Activated naive CD8-positive, alpha-beta T cell treated with anti-CD3 and anti-CD28 coated beads, Interleukin-2, amount 10 ng/mL, durations not matched to agents 7 days and 5 days (primary cell): Measurements from ENCODE around the gene HMGB3. TPM values are rescaled to one million over a fixed set of nuclear protein-coding genes. Genes with fewer than 3 reads are reported as not detected.

ENCODE experiments used
- ATAC-seq: fragments of 150-1000 bp; cut with Tn5 transposase; one replicate; pipeline ENCODE4 v1.10.0; 2021; ENCODE audit warnings: low read depth, moderate library complexity
- POLR2A ChIA-PET: fragments of 350-600 bp; sonication (Branson Sonifier 250); formaldehyde crosslinking; loops from one replicate; lab custom pipeline; 2021; ENCODE audit warnings: antibody characterized with exemption; lab: Charles Lee
- DNase-seq: peaks from one replicate; pipeline ENCODE4 v3.0.0; 2021
- H3K27ac Mint-ChIP-seq: one replicate; pipeline ENCODE4 v1.8.0; 2022; ENCODE audit warnings: mild to moderate bottlenecking, mixed read lengths
- H3K27me3 Mint-ChIP-seq: one replicate; pipeline ENCODE4 v1.8.0; 2022; ENCODE audit warnings: mild to moderate bottlenecking, moderate library complexity, mixed read lengths
- H3K36me3 Mint-ChIP-seq: one replicate; pipeline ENCODE4 v1.8.0; 2021; ENCODE audit warnings: mild to moderate bottlenecking, mixed read lengths
- H3K4me1 Mint-ChIP-seq: one replicate; pipeline ENCODE4 v1.8.0; 2021; ENCODE audit warnings: mixed read lengths
- H3K4me3 Mint-ChIP-seq: one replicate; pipeline ENCODE4 v1.8.0; 2022; ENCODE audit warnings: mild to moderate bottlenecking, moderate library complexity, mixed read lengths
- H3K9me3 Mint-ChIP-seq: one replicate; pipeline ENCODE4 v1.8.0; 2021; ENCODE audit warnings: mixed read lengths
- total RNA-seq, 2 experiments: library from RNA; stranded (reverse); gene quantifications; one replicate each; pipeline ENCODE4 v1.2.3, GENCODE V29; 2021

HMGB3 gene
- total RNA-seq, 2 experiments from 2014 or later, result 32.6 to 33.8 TPM

- ATAC-seq, result no peak
- H3K9me3 Mint-ChIP-seq, result peaks cover 2% of the 10 kb centered on the region
- H3K4me1 Mint-ChIP-seq, result no peaks in the 10 kb centered on the region
- POLR2A ChIA-PET, result no interaction called here
- DNase-seq, result no peak
- no peak overlapping the region for H3K4me3 Mint-ChIP-seq
- H3K27ac Mint-ChIP-seq, result no peak overlapping the region
- peaks cover 7% of the 10 kb centered on the region for H3K27me3 Mint-ChIP-seq
- no peaks in the 10 kb centered on the region for H3K36me3 Mint-ChIP-seq
Measured at GRCh38 chrX:151039351-151039750, 56.2 kb downstream of the HMGB3 start.

Other genes with a start within 250 kb of the HMGB3 start
- 10 to 100 TPM; 18.5 to 19.6 TPM for gene CD99L2, start 84.7 kb upstream of the HMGB3 start, total RNA-seq
- gene GPR50, start 193.2 kb downstream of the HMGB3 start, total RNA-seq, result not detected